OCI-LY7 (cell line): Measurements from ENCODE around the gene AK9.

Source experiments
- EZH2phosphoT487 ChIP-seq: fragments of 200-600 bp; sonication (generic); IDR thresholded peaks from 2 replicates; pipeline ENCODE4 v1.6.1; 2018; ENCODE audit warnings: low read depth, borderline replicate concordance, mild to moderate bottlenecking, mixed run types, antibody characterized with exemption, low read length, moderate library complexity, mixed read lengths
- TF ChIP-seq, protein P1 (sequence below): fragments of 200-600 bp; sonication (generic); conservative IDR thresholded peaks from 2 replicates; pipeline ENCODE4 v1.5.1; 2014; ENCODE audit warnings: mild to moderate bottlenecking, antibody characterized with exemption, low read length, moderate library complexity, mixed read lengths

- TF ChIP-seq, protein P1, sequence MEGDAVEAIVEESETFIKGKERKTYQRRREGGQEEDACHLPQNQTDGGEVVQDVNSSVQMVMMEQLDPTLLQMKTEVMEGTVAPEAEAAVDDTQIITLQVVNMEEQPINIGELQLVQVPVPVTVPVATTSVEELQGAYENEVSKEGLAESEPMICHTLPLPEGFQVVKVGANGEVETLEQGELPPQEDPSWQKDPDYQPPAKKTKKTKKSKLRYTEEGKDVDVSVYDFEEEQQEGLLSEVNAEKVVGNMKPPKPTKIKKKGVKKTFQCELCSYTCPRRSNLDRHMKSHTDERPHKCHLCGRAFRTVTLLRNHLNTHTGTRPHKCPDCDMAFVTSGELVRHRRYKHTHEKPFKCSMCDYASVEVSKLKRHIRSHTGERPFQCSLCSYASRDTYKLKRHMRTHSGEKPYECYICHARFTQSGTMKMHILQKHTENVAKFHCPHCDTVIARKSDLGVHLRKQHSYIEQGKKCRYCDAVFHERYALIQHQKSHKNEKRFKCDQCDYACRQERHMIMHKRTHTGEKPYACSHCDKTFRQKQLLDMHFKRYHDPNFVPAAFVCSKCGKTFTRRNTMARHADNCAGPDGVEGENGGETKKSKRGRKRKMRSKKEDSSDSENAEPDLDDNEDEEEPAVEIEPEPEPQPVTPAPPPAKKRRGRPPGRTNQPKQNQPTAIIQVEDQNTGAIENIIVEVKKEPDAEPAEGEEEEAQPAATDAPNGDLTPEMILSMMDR, result no peak
- TF ChIP-seq EZH2phosphoT487, result no peak
Measured at GRCh38 chr6:109702791-109703190, 11.8 kb upstream of the AK9 start.
